Measurements from ENCODE around the gene GMPPA.

- TF ChIP-seq POLR2A (IDR thresholded peaks at IDR 0.05; ENCODE audit: low read length) (no peak), GATA1 (IDR thresholded peaks at IDR 0.05; ENCODE audit: low read depth, low read length) (no peak)
Observed at GRCh38 chr2:219547621-219548020, 48.9 kb downstream of the GMPPA start.
